Astrocyte of the hippocampus (primary cell): Measurements from ENCODE around the gene RAD54L.
"Not testable (repeated sequence)": the region's sequence is repeated elsewhere in the genome, so short reads cannot be mapped to it uniquely, and the experiment has no call there.

ENCODE experiments used
- DNase-seq: peaks from one replicate; pipeline ENCODE4 v3.0.0; 2011; ENCODE audit warnings: low read depth, low spot score

The RAD54L gene

DNA sequence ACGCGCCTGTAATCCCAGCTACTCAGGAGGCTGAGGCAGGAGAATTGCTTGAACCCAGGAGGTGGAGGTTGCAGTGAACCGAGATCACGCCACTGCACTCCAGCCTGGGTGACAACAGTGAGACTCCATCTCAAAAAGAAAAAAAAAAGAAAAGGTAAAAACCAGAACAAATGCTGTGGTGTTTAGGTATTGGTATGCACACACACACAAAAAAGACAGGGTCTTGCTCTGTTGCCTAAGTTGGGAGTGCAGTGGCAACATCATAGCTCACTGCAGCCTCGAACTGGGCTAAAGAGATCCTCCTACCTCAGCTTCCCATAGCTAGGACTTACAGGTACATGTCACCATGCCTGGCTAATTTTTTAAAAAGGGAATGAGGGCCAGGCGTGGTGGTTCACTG, 71.7 kb downstream of the RAD54L start:
- not testable (repeated sequence) for DNase-seq

DNA sequence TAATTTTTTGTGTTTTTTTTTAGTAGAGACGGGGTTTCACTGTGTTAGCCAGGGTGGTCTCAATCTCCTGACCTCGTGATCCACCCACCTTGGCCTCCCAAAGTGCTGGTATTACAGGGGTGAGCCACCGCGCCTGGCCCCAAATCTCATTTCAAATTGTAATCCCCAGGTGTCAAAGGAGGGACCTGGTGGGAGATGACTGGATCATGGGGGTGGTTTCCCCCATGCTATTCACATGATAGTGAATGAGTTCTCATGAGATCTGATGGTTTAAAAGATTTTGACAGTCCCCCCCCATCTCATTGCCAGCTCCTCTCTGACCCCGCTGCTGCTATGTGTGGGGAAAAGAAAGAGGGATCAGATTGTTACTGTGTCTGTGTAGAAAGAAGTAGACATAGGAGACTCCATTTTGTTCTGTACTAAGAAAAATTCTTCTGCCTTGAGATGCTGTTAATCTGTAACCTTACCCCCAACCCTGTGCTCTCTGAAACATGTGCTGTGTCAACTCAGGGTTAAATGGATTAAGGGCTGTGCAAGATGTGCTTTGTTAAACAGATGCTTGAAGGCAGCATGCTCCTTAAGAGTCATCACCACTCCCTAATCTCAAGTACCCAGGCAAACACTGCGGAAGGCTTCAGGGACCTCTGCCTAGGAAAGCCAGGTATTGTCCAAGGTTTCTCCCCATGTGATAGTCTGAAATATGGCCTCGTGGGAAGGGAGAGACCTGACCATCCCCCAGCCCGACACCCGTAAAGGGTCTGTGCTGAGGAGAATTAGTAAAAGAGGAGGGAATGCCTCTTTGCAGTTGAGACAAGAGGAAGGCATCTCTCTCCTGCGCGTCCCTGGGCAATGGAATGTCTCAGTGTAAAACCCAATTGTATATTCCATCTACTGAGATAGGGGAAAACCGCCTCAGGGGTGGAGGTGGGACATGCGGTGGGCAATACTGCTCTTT, 72.7 kb downstream of the RAD54L start:
- DNase-seq = not testable (repeated sequence)

DNA sequence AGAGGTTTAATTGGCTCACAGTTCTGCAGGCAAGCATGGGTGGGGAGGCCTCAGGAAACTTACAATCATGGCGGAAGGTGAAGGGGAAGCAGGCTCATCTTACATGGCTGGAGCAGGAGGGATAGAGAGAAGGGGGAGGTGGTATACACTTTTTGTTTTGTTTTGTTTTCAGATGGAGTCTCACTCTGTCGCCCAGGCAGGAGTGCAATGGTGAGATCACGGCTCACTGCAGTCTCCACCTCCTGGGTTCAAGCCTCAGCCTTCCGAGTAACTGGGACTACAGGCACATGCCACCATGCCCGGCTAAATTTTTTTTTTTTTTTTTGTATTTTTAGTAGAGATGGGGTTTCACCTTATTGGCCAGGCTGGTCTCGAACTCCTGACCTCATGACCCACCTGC, 74.6 kb downstream of the RAD54L start:
- DNase-seq = not testable (repeated sequence)

DNA sequence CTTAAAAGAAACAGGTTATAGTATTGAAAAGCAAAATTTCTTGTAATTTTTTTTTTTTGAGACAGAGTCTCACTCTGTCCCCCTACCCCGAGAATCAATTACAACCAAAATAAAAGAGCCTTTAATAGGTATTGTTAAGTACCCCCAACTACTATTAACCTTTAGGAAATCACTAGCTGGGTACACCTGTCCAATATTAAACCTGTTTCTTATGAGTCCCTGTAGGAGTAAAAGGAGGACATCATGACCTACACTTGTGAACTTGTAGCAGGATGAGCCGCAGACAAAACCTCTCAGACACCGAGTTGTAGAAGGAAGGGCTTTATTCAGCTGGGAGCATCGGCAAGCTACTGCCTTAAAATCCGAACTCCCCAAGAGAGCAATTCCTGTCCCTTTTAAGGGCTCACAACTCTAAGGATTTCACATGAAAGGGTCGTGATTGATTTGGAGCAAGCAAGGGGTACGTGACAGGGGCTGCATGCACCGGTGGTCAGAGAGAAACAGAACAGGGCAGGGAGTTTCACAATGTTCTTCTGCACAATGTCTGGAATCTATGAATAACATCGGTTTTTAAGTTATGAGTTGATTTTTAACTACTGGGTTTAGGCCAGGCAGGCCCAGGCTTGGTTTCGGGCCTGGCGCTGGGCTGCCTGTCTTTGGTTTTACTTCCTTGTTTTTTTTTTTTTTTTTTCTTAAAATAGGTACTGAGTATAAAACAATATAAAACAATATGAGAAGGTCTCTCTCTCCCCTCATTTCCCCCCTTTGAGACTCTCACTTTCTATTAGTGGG, 77.9 kb downstream of the RAD54L start:
- DNase-seq = not testable (repeated sequence)
